Stimulated activated CD4-positive, alpha-beta T cell treated with anti-CD3 and anti-CD28 coated beads, Interleukin-15, amount 100 ng/mL, for 48 hours (primary cell): ENCODE results near the gene CTNNAL1.
A peak's percentile ranks its signal among the peaks of the same experiment; 100 is the strongest.
"Not testable (repeated sequence)": the region's sequence is repeated elsewhere in the genome, so short reads cannot be mapped to it uniquely, and the experiment has no call there.

Source experiments
- DNase-seq, 2 donors: peaks; one replicate each; pipeline ENCODE4 v3.0.0-alpha.2; 2020; ENCODE audit warnings: low read depth in 2 of 2

Gene CTNNAL1

GRCh38 chr9:109012876-109013678 is at the start of gene CTNNAL1:
CTNNAL1 (minus strand) TSS chr9:109013499; CDS start chr9:109013442, 57 bp downstream.
- peak; percentile 61 to 81 for DNase-seq

GRCh38 chr9:109062543-109062942 is 49.2 kb upstream of the CTNNAL1 start:
- DNase-seq, result no peak

GRCh38 chr9:109060191-109060590 is 46.9 kb upstream of the CTNNAL1 start:
- DNase-seq, result no peak

- DNase-seq, result not testable (repeated sequence)
These were observed 39.8 kb upstream of the CTNNAL1 start for GRCh38 chr9:109053121-109053520.

GRCh38 chr9:109052416-109052815 is 39.1 kb upstream of the CTNNAL1 start:
- no peak for DNase-seq

- no peak for DNase-seq
These were observed 38.4 kb upstream of the CTNNAL1 start for GRCh38 chr9:109051733-109052132.

- DNase-seq, result no peak
These were observed 37.1 kb upstream of the CTNNAL1 start for GRCh38 chr9:109050444-109050843.

- DNase-seq, result no peak
These were observed 35.5 kb upstream of the CTNNAL1 start for GRCh38 chr9:109048822-109049221.

GRCh38 chr9:109047259-109047658 is 34.0 kb upstream of the CTNNAL1 start:
- DNase-seq, result no peak

GRCh38 chr9:109046346-109046745 is 33.0 kb upstream of the CTNNAL1 start:
- no peak for DNase-seq

- DNase-seq, result no peak
These were observed 30.3 kb upstream of the CTNNAL1 start for GRCh38 chr9:109043578-109043977.

GRCh38 chr9:109040571-109040970 is 27.3 kb upstream of the CTNNAL1 start:
- no peak for DNase-seq

GRCh38 chr9:109039539-109039938 is 26.2 kb upstream of the CTNNAL1 start:
- DNase-seq, result no peak

- DNase-seq, result no peak
These were observed 24.8 kb upstream of the CTNNAL1 start for GRCh38 chr9:109037946-109038715.

GRCh38 chr9:109036744-109037680 is 23.7 kb upstream of the CTNNAL1 start:
- DNase-seq, result no peak

GRCh38 chr9:109035684-109036423 is 22.6 kb upstream of the CTNNAL1 start:
- DNase-seq, result no peak

- DNase-seq, result no peak
These were observed 20.8 kb upstream of the CTNNAL1 start for GRCh38 chr9:109033941-109034700.

- no peak for DNase-seq
These were observed 17.9 kb upstream of the CTNNAL1 start for GRCh38 chr9:109031241-109031640.

- no peak for DNase-seq
These were observed 17.1 kb upstream of the CTNNAL1 start for GRCh38 chr9:109030426-109030825.

- DNase-seq, result no peak
These were observed 15.2 kb upstream of the CTNNAL1 start for GRCh38 chr9:109028457-109028856.
